Subcutaneous adipose tissue (tissue), 4 donors: ENCODE results near the gene C11orf58. TPM values are rescaled to one million over a fixed set of nuclear protein-coding genes. Genes with fewer than 3 reads are reported as not detected.

Experiments
- CTCF ChIP-seq: fragments of 450-650 bp; IDR thresholded peaks from one replicate; pipeline ENCODE4 v1.5.1; 2016; ENCODE audit warnings: low read depth, mild to moderate bottlenecking, control low read depth, antibody characterized with exemption, moderate library complexity
- total RNA-seq, 4 donors: library from RNA; depleted of rRNA; stranded (reverse); fragments of >200 nt; gene quantifications; one replicate each; pipeline ENCODE4 v1.1.0, GENCODE V29; 2016

The C11orf58 gene
- total RNA-seq, 4 donors from 2014 or later = 163 to 202 (median 187) TPM

GRCh38 chr11:16769386-16769785 lies 30.9 kb downstream of the C11orf58 start:
- TF ChIP-seq CTCF = no peak

- TF ChIP-seq CTCF = no peak
Observed at GRCh38 chr11:16770016-16770415, 31.6 kb downstream of the C11orf58 start.

GRCh38 chr11:16771350-16772140 lies 33.1 kb downstream of the C11orf58 start:
- no peak for TF ChIP-seq CTCF

GRCh38 chr11:16772141-16772512 lies 33.7 kb downstream of the C11orf58 start:
- no peak for TF ChIP-seq CTCF

GRCh38 chr11:16773981-16774935 lies 35.8 kb downstream of the C11orf58 start:
- TF ChIP-seq CTCF = no peak

- TF ChIP-seq CTCF = no peak
Observed at GRCh38 chr11:16774936-16775613, 36.6 kb downstream of the C11orf58 start.
